ENCODE data around the gene MMP17.

MMP17 gene

DNA sequence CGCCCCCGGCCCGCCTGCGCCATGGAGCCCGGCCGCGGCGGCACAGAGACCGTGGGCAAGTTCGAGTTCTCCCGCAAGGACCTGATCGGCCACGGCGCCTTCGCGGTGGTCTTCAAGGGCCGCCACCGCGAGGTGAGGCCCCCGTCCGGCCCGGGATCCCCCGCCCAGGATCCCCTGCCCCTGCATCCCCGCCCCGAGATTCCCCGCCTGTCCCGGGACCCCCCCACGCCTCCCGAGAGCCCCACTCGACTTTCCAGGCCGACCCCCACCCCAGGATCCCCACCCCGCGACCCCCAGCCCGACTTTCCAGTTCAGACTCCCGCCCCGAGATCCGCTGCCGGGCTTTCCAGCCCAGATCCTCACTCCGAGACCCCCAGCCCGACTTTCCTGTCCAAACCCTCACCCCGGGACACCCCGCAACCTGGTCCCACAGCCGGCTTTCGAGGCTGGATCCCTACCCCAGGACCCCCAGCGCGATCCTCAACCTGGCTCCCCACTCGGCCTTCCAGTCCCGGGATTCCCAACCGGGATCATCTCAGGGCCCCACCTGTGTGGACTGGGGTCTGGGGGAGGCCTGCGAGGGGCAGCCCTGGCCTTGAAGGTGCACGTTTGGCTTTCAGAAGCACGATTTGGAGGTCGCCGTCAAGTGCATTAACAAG is 66.9 kb downstream of the MMP17 start:
- DNase-seq = no peak
- Histone ChIP-seq H3K18ac (ENCODE audit: low read depth in 1 of 2, low read length in 2 of 2) (peak overlapping the region in 1 of 2 experiments; percentile 61), H4K8ac (ENCODE audit: low read length) (peak overlapping the region; percentile 14), H3K4me2 (ENCODE audit: low read length, poor library complexity, severe bottlenecking) (peak overlapping the region; percentile 98), H3K9ac (ENCODE audit: low read length) (peak overlapping the region; percentile 90), H4K91ac (ENCODE audit: low read length) (no peak overlapping the region), H3K27ac (ENCODE audit: low read length, poor library complexity, severe bottlenecking) (no peak overlapping the region), H2AK5ac (ENCODE audit: low read length, severe bottlenecking) (no peak overlapping the region), H2BK12ac (ENCODE audit: low read length in 2 of 2) (no peak overlapping the region), H2AFZ (ENCODE audit: low read depth, low read length) (no peak overlapping the region), H3K4me1 (ENCODE audit: control insufficient read depth, insufficient read depth, low read depth, low read length) (peaks cover 30% of the 10 kb centered on the region), H3K27me3 (ENCODE audit: control insufficient read depth in 1 of 2, insufficient read depth in 1 of 2, low read length in 2 of 2) (no peaks in the 10 kb centered on the region), H3K23ac (ENCODE audit: low read length in 2 of 2) (peak overlapping the region in 1 of 2 experiments; percentile 9), H2BK5ac (ENCODE audit: low read depth, low read length, poor library complexity, severe bottlenecking) (no peak overlapping the region), H2BK15ac (ENCODE audit: low read depth, poor library complexity, severe bottlenecking) (no peak overlapping the region), H3K79me1 (replicated peaks; ENCODE audit: low read length, poor library complexity, severe bottlenecking) (peaks cover 28% of the 10 kb centered on the region), H3K14ac (ENCODE audit: low read length in 2 of 2) (no peak overlapping the region), H3K36me3 (ENCODE audit: control insufficient read depth in 1 of 2, insufficient read depth in 2 of 2, low read depth in 1 of 2, low read length in 2 of 2) (peaks cover 15 to 26% of the 10 kb centered on the region in 2 experiments), H3K4ac (ENCODE audit: low read depth in 1 of 2, low read length in 2 of 2) (peak overlapping the region in 1 of 2 experiments; percentile 59), H3K9me3 (ENCODE audit: control insufficient read depth, low read length) (no peaks in the 10 kb centered on the region), H3K4me3 (ENCODE audit: insufficient read depth in 1 of 2, low read depth in 1 of 2, low read length in 2 of 2) (peak overlapping the region; percentile 80 to 85), H2BK120ac (ENCODE audit: low read depth, low read length) (peak overlapping the region; percentile 61)
- WGBS = 7% methylated on average over 30 of the region's 54 CpGs

GRCh38 chr12:131895640-131896079 is 67.5 kb downstream of the MMP17 start:
- H3K4me1 ChIP-seq (ENCODE audit: control insufficient read depth, insufficient read depth, low read depth, low read length) = peaks cover 35% of the 10 kb centered on the region
- H3K18ac ChIP-seq (ENCODE audit: low read depth in 1 of 2, low read length in 2 of 2) = peak overlapping the region in 1 of 2 experiments; percentile 61
- no peak overlapping the region for H2BK5ac ChIP-seq (ENCODE audit: low read depth, low read length, poor library complexity, severe bottlenecking)
- peaks cover 15 to 31% of the 10 kb centered on the region in 2 experiments for H3K36me3 ChIP-seq (ENCODE audit: control insufficient read depth in 1 of 2, insufficient read depth in 2 of 2, low read depth in 1 of 2, low read length in 2 of 2)
- H2BK12ac ChIP-seq (ENCODE audit: low read length in 2 of 2) = no peak overlapping the region
- no peak overlapping the region for H4K8ac ChIP-seq (ENCODE audit: low read length)
- no peaks in the 10 kb centered on the region for H3K9me3 ChIP-seq (ENCODE audit: control insufficient read depth, low read length)
- H3K23ac ChIP-seq (ENCODE audit: low read length in 2 of 2) = peak overlapping the region in 1 of 2 experiments; percentile 6
- no peak overlapping the region for H2BK120ac ChIP-seq (ENCODE audit: low read depth, low read length)
- peak overlapping the region; percentile 80 to 85 for H3K4me3 ChIP-seq (ENCODE audit: insufficient read depth in 1 of 2, low read depth in 1 of 2, low read length in 2 of 2)
- peak overlapping the region; percentile 90 for H3K9ac ChIP-seq (ENCODE audit: low read length)
- 9% methylated on average over 12 of the region's 12 CpGs for WGBS
- DNase-seq = peak; percentile 11
- H4K91ac ChIP-seq (ENCODE audit: low read length) = no peak overlapping the region
- H3K14ac ChIP-seq (ENCODE audit: low read length in 2 of 2) = no peak overlapping the region
- peak overlapping the region; percentile 15 for H2BK15ac ChIP-seq (ENCODE audit: low read depth, poor library complexity, severe bottlenecking)
- H2AFZ ChIP-seq (ENCODE audit: low read depth, low read length) = peak overlapping the region; percentile 14
- no peaks in the 10 kb centered on the region for H3K27me3 ChIP-seq (ENCODE audit: control insufficient read depth in 1 of 2, insufficient read depth in 1 of 2, low read length in 2 of 2)
- peaks cover 32% of the 10 kb centered on the region for H3K79me1 ChIP-seq (replicated peaks; ENCODE audit: low read length, poor library complexity, severe bottlenecking)
- H3K4me2 ChIP-seq (ENCODE audit: low read length, poor library complexity, severe bottlenecking) = peak overlapping the region; percentile 98
- H2AK5ac ChIP-seq (ENCODE audit: low read length, severe bottlenecking) = no peak overlapping the region
- H3K27ac ChIP-seq (ENCODE audit: low read length, poor library complexity, severe bottlenecking) = peak overlapping the region; percentile 59
- H3K4ac ChIP-seq (ENCODE audit: low read depth in 1 of 2, low read length in 2 of 2) = no peak overlapping the region

DNA sequence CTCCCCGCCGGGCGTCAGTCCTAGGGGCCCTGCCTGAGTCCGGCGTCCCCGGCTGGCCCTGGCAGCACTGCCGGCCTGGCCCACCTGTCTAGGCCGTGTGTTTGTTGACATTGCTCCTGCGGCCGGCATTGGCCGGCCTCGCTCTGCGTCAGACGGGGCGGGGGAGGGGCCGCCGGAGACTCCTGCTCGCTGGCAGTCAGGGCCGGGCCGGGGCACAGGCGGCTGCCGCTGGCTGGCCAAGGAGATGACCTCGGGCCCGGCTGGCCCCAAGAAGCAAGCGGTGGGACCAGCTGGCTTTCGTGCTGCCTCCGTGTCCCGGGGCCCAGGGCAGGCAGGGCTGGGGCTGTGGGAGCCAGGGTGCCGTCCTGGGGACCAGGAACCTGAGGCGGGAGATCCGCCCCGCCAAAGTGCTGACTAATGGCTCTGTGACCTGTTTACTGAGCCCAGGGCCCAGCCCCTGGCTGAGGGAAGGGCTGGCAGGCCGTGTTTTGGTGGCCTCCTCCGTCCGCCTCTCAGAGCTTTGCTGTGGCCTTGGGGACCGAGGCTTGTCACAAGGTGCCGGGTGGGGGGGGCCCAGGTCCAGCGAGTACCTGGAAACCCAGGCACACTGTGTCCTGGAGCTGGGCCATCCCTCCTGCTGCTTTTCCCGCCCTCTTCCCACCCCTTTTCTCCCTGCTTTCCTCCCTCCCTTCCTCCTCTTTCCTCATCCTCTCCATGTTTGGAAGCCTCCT is 68.1 kb downstream of the MMP17 start:
- peak overlapping the region; percentile 82 for H3K27ac ChIP-seq (ENCODE audit: low read length, poor library complexity, severe bottlenecking)
- H3K18ac ChIP-seq (ENCODE audit: low read depth in 1 of 2, low read length in 2 of 2) = peak overlapping the region; percentile 67 to 77
- H3K36me3 ChIP-seq (ENCODE audit: control insufficient read depth in 1 of 2, insufficient read depth in 2 of 2, low read depth in 1 of 2, low read length in 2 of 2) = peaks cover 15 to 33% of the 10 kb centered on the region in 2 experiments
- H3K27me3 ChIP-seq (ENCODE audit: control insufficient read depth in 1 of 2, insufficient read depth in 1 of 2, low read length in 2 of 2) = no peaks in the 10 kb centered on the region
- peak overlapping the region; percentile 54 for H4K8ac ChIP-seq (ENCODE audit: low read length)
- H3K9me3 ChIP-seq (ENCODE audit: control insufficient read depth, low read length) = no peaks in the 10 kb centered on the region
- H2BK12ac ChIP-seq (ENCODE audit: low read length in 2 of 2) = peak overlapping the region in 1 of 2 experiments; percentile 45
- peak overlapping the region; percentile 90 for H3K9ac ChIP-seq (ENCODE audit: low read length)
- H2AFZ ChIP-seq (ENCODE audit: low read depth, low read length) = peak overlapping the region; percentile 14
- peak overlapping the region; percentile 23 for H4K91ac ChIP-seq (ENCODE audit: low read length)
- peaks cover 37% of the 10 kb centered on the region for H3K4me1 ChIP-seq (ENCODE audit: control insufficient read depth, insufficient read depth, low read depth, low read length)
- peak overlapping the region in 1 of 2 experiments; percentile 40 for H3K4ac ChIP-seq (ENCODE audit: low read depth in 1 of 2, low read length in 2 of 2)
- H3K14ac ChIP-seq (ENCODE audit: low read length in 2 of 2) = peak overlapping the region in 1 of 2 experiments; percentile 19
- H3K79me1 ChIP-seq (replicated peaks; ENCODE audit: low read length, poor library complexity, severe bottlenecking) = peaks cover 35% of the 10 kb centered on the region
- 5% methylated on average over 38 of the region's 39 CpGs for WGBS
- H3K4me2 ChIP-seq (ENCODE audit: low read length, poor library complexity, severe bottlenecking) = peak overlapping the region; percentile 98
- H2AK5ac ChIP-seq (ENCODE audit: low read length, severe bottlenecking) = no peak overlapping the region
- no peak overlapping the region for H2BK120ac ChIP-seq (ENCODE audit: low read depth, low read length)
- H2BK5ac ChIP-seq (ENCODE audit: low read depth, low read length, poor library complexity, severe bottlenecking) = no peak overlapping the region
- peak overlapping the region; percentile 80 to 85 for H3K4me3 ChIP-seq (ENCODE audit: insufficient read depth in 1 of 2, low read depth in 1 of 2, low read length in 2 of 2)
- no peak overlapping the region for H3K23ac ChIP-seq (ENCODE audit: low read length in 2 of 2)
- peak overlapping the region; percentile 15 for H2BK15ac ChIP-seq (ENCODE audit: low read depth, poor library complexity, severe bottlenecking)
- peak; percentile 92 for DNase-seq

DNA sequence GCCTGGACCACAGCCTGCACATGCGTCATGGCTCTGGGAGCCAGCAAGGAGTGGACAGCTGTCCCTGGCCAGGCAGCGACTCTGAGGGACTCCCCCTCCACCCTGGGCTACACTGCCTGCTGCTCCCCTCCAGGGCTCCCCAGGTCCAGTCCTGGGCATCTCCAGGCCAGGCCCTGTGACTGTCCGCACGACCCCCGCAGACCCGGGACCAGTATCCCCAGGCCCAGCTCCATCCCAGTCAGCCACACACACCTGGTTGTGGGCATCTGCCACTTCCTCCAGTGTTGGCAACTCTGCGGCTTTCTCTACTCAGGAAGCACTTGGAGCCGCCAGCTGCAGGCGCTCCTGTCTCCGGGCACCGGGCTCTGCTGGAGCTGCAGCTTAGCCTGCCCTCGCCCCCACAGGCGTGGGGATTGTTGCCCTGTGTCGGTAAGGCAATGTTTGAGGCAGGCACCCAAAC is 68.6 kb downstream of the MMP17 start:
- no peak overlapping the region for H2BK120ac ChIP-seq (ENCODE audit: low read depth, low read length)
- DNase-seq = no peak
- peak overlapping the region; percentile 90 for H3K9ac ChIP-seq (ENCODE audit: low read length)
- no peak overlapping the region for H3K23ac ChIP-seq (ENCODE audit: low read length in 2 of 2)
- H3K79me1 ChIP-seq (replicated peaks; ENCODE audit: low read length, poor library complexity, severe bottlenecking) = peaks cover 40% of the 10 kb centered on the region
- WGBS = 88% methylated on average over 14 of the region's 14 CpGs
- H3K27ac ChIP-seq (ENCODE audit: low read length, poor library complexity, severe bottlenecking) = peak overlapping the region; percentile 82
- H3K4ac ChIP-seq (ENCODE audit: low read depth in 1 of 2, low read length in 2 of 2) = peak overlapping the region in 1 of 2 experiments; percentile 64
- H4K8ac ChIP-seq (ENCODE audit: low read length) = no peak overlapping the region
- H4K91ac ChIP-seq (ENCODE audit: low read length) = peak overlapping the region; percentile 27
- H3K4me3 ChIP-seq (ENCODE audit: insufficient read depth in 1 of 2, low read depth in 1 of 2, low read length in 2 of 2) = peak overlapping the region; percentile 80 to 85
- H2BK5ac ChIP-seq (ENCODE audit: low read depth, low read length, poor library complexity, severe bottlenecking) = no peak overlapping the region
- H3K36me3 ChIP-seq (ENCODE audit: control insufficient read depth in 1 of 2, insufficient read depth in 2 of 2, low read depth in 1 of 2, low read length in 2 of 2) = peaks cover 15 to 39% of the 10 kb centered on the region in 2 experiments
- H2BK12ac ChIP-seq (ENCODE audit: low read length in 2 of 2) = peak overlapping the region in 1 of 2 experiments; percentile 45
- no peaks in the 10 kb centered on the region for H3K9me3 ChIP-seq (ENCODE audit: control insufficient read depth, low read length)
- H2AFZ ChIP-seq (ENCODE audit: low read depth, low read length) = no peak overlapping the region
- H2BK15ac ChIP-seq (ENCODE audit: low read depth, poor library complexity, severe bottlenecking) = peak overlapping the region; percentile 40
- no peak overlapping the region for H3K18ac ChIP-seq (ENCODE audit: low read depth in 1 of 2, low read length in 2 of 2)
- no peak overlapping the region for H3K14ac ChIP-seq (ENCODE audit: low read length in 2 of 2)
- no peaks in the 10 kb centered on the region for H3K27me3 ChIP-seq (ENCODE audit: control insufficient read depth in 1 of 2, insufficient read depth in 1 of 2, low read length in 2 of 2)
- no peak overlapping the region for H2AK5ac ChIP-seq (ENCODE audit: low read length, severe bottlenecking)
- H3K4me2 ChIP-seq (ENCODE audit: low read length, poor library complexity, severe bottlenecking) = peak overlapping the region; percentile 98
- H3K4me1 ChIP-seq (ENCODE audit: control insufficient read depth, insufficient read depth, low read depth, low read length) = peaks cover 39% of the 10 kb centered on the region
